ENCODE measurements around the gene CACFD1.

Gene CACFD1

GRCh38 chr9:133459476-133460404 is at the start of gene CACFD1:
TSS of gene CACFD1 (plus strand) at chr9:133459978. CDS start at chr9:133460067, 89 bp downstream.
- peak within 1 kb of the TSS; percentile 94 for H3K4me3 ChIP-seq
- peak within 1 kb of the TSS; percentile 96 to 98 for H3K27ac ChIP-seq
- TF ChIP-seq CTCF (IDR thresholded peaks at IDR 0.05) = no peak
- DNase-seq (ENCODE audit: low spot score) = peak; percentile 96

- Histone ChIP-seq H3K27ac (no peak overlapping the region), H3K4me3 (no peak overlapping the region)
- no peak for TF ChIP-seq CTCF (IDR thresholded peaks at IDR 0.05)
- no peak for DNase-seq (ENCODE audit: low spot score)
These were observed 44.6 kb upstream of the CACFD1 start for GRCh38 chr9:133415170-133415569.

GRCh38 chr9:133417541-133418461 is 42.0 kb upstream of the CACFD1 start, which contains the start of gene REXO4:
TSS of gene REXO4 (minus strand) at chr9:133418010. CDS start at chr9:133417844, 166 bp downstream.
- peak; percentile 91 for DNase-seq (ENCODE audit: low spot score)
- Histone ChIP-seq H3K27ac (peak within 1 kb of the TSS; percentile 54 to 88), H3K4me3 (peak within 1 kb of the TSS; percentile 89)
- no peak for TF ChIP-seq CTCF (IDR thresholded peaks at IDR 0.05)

- no peak for TF ChIP-seq CTCF (IDR thresholded peaks at IDR 0.05)
- Histone ChIP-seq H3K27ac (no peak overlapping the region), H3K4me3 (no peak overlapping the region)
- no peak for DNase-seq (ENCODE audit: low spot score)
These were observed 40.8 kb upstream of the CACFD1 start for GRCh38 chr9:133419005-133419404.

GRCh38 chr9:133420392-133420827 is 39.4 kb upstream of the CACFD1 start:
- TF ChIP-seq CTCF (IDR thresholded peaks at IDR 0.05) = no peak
- Histone ChIP-seq H3K4me3 (no peak overlapping the region), H3K27ac (no peak overlapping the region)
- DNase-seq (ENCODE audit: low spot score) = no peak

- no peak for TF ChIP-seq CTCF (IDR thresholded peaks at IDR 0.05)
- Histone ChIP-seq H3K4me3 (no peak within 1 kb of the TSS), H3K27ac (no peak within 1 kb of the TSS)
- DNase-seq (ENCODE audit: low spot score) = no peak
These were observed 37.9 kb upstream of the CACFD1 start, which contains the start of gene ADAMTS13 for GRCh38 chr9:133421615-133422542. TSS of gene ADAMTS13 (plus strand) at chr9:133422367. CDS start at chr9:133422444, 77 bp downstream.

Data from coronary artery (tissue), 2 donors.